ENCODE measurements around the gene ZDHHC24.

DNA sequence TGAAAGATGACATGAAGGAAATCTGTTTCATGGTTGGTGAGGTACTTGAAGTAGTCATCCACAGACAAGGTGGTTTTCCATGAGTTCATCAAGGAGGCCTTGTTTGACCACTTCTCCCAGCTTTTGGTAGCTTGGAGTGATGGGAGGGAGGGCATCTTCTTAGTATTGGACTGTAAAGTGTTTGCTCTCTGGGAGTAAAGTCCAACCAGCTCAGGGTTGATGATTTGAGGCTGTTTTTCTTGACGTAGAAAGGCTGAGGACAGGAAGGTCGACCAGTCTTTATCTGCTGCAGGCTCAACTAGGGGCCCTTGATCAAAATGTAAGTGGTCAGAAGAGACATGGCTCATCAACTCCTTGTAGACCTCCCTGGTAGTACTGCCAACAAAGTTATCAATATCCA lies 45.3 kb upstream of the ZDHHC24 start:
- TF ChIP-seq, protein P1, sequence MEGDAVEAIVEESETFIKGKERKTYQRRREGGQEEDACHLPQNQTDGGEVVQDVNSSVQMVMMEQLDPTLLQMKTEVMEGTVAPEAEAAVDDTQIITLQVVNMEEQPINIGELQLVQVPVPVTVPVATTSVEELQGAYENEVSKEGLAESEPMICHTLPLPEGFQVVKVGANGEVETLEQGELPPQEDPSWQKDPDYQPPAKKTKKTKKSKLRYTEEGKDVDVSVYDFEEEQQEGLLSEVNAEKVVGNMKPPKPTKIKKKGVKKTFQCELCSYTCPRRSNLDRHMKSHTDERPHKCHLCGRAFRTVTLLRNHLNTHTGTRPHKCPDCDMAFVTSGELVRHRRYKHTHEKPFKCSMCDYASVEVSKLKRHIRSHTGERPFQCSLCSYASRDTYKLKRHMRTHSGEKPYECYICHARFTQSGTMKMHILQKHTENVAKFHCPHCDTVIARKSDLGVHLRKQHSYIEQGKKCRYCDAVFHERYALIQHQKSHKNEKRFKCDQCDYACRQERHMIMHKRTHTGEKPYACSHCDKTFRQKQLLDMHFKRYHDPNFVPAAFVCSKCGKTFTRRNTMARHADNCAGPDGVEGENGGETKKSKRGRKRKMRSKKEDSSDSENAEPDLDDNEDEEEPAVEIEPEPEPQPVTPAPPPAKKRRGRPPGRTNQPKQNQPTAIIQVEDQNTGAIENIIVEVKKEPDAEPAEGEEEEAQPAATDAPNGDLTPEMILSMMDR (IDR thresholded peaks at IDR 0.05) = no peak
- no peak for TF ChIP-seq POLR2A (IDR thresholded peaks at IDR 0.05)
- TF ChIP-seq POLR2AphosphoS5 (IDR thresholded peaks at IDR 0.05; ENCODE audit: insufficient read depth in 1 of 2, low read depth in 1 of 2) = no peak
